ENCODE results near the gene CFAP73.
A peak's percentile ranks its signal among the peaks of the same experiment; 100 is the strongest.

Gene CFAP73

GRCh38 chr12:113146999-113147398 lies 2.5 kb upstream of the CFAP73 start:
- in situ Hi-C loops (cut with HindIII; ENCODE audit: low sequenced_read_pairs), result no loop called here
- H3K4me3 ChIP-seq (ENCODE audit: low read depth, low read length), result no peak overlapping the region
- no peak for TF ChIP-seq CTCF (IDR thresholded peaks at IDR 0.05; ENCODE audit: low read depth, low read length)
- DNase-seq (ENCODE audit: low read depth, low spot score), result no peak

- DNase-seq (ENCODE audit: low read depth, low spot score), result no peak
- no peak for TF ChIP-seq CTCF (IDR thresholded peaks at IDR 0.05; ENCODE audit: low read depth, low read length)
- in situ Hi-C loops (cut with HindIII; ENCODE audit: low sequenced_read_pairs), result no loop called here
- no peak overlapping the region for H3K4me3 ChIP-seq (ENCODE audit: low read depth, low read length)
Observed at GRCh38 chr12:113151655-113152054, 2.1 kb downstream of the CFAP73 start.

- DNase-seq (ENCODE audit: low read depth, low spot score), result no peak
- no peak for TF ChIP-seq CTCF (IDR thresholded peaks at IDR 0.05; ENCODE audit: low read depth, low read length)
- in situ Hi-C loops (cut with HindIII; ENCODE audit: low sequenced_read_pairs), result no loop called here
- H3K4me3 ChIP-seq (ENCODE audit: low read depth, low read length), result no peak overlapping the region
Observed at GRCh38 chr12:113152196-113152834, 2.8 kb downstream of the CFAP73 start.

GRCh38 chr12:113152835-113153814 lies 3.6 kb downstream of the CFAP73 start:
- peak; percentile 55 for TF ChIP-seq CTCF (IDR thresholded peaks at IDR 0.05; ENCODE audit: low read depth, low read length)
- in situ Hi-C loops (cut with HindIII; ENCODE audit: low sequenced_read_pairs), result no loop called here
- H3K4me3 ChIP-seq (ENCODE audit: low read depth, low read length), result peak overlapping the region; percentile 20
- DNase-seq (ENCODE audit: low read depth, low spot score), result peak; percentile 76

- H3K4me3 ChIP-seq (ENCODE audit: low read depth, low read length), result no peak overlapping the region
- in situ Hi-C loops (cut with HindIII; ENCODE audit: low sequenced_read_pairs), result no loop called here
- DNase-seq (ENCODE audit: low read depth, low spot score), result no peak
- no peak for TF ChIP-seq CTCF (IDR thresholded peaks at IDR 0.05; ENCODE audit: low read depth, low read length)
Observed at GRCh38 chr12:113154351-113154973, 4.9 kb downstream of the CFAP73 start.

GRCh38 chr12:113155060-113155459 lies 5.5 kb downstream of the CFAP73 start:
- no peak overlapping the region for H3K4me3 ChIP-seq (ENCODE audit: low read depth, low read length)
- DNase-seq (ENCODE audit: low read depth, low spot score), result no peak
- no peak for TF ChIP-seq CTCF (IDR thresholded peaks at IDR 0.05; ENCODE audit: low read depth, low read length)
- in situ Hi-C loops (cut with HindIII; ENCODE audit: low sequenced_read_pairs), result no loop called here

Data from astrocyte of the spinal cord (primary cell).